Keratinocyte (primary cell): ENCODE data around the gene ARHGAP4. TPM values are rescaled to one million over a fixed set of nuclear protein-coding genes. Genes with fewer than 3 reads are reported as not detected.

ENCODE experiments used
- DNase-seq: peaks from one replicate; pipeline ENCODE4 v3.0.0-alpha.2; 2011; ENCODE audit warnings: low read depth, missing footprints, low spot score
- FAIRE-seq: peaks from 2 replicates; lab custom pipeline; 2011; peaks lifted over from hg19 to GRCh38; lab: Jason Lieb, UNC
- H2AFZ ChIP-seq: 2 replicates; pipeline ENCODE4 v1.6.0; 2012; ENCODE audit warnings: low read length, control low read depth, inconsistent platforms; ENCODE audit not compliant: control insufficient read depth
- H3K27ac ChIP-seq: 2 replicates; pipeline ENCODE4 v1.5.1; 2011; ENCODE audit warnings: low read length; ENCODE audit not compliant: control insufficient read depth, insufficient read depth
- H3K27me3 ChIP-seq: 3 replicates; pipeline ENCODE4 v1.6.0; 2011; ENCODE audit warnings: low read length; ENCODE audit not compliant: control insufficient read depth, insufficient read depth; ENCODE audit errors: extremely low read depth
- H3K36me3 ChIP-seq, 2 experiments: 2 replicates in 1 of 2; 3 replicates in 1 of 2; pipeline ENCODE4 v1.5.1; 2011; ENCODE audit warnings: low read length in 2 of 2, mild to moderate bottlenecking in 1 of 2; ENCODE audit not compliant: control insufficient read depth in 2 of 2, insufficient read depth in 2 of 2; ENCODE audit errors: extremely low read depth in 1 of 2
- H3K4me1 ChIP-seq: 3 replicates; pipeline ENCODE4 v1.5.1; 2011; ENCODE audit warnings: low read length; ENCODE audit not compliant: control insufficient read depth, insufficient read depth; ENCODE audit errors: extremely low read depth
- H3K4me2 ChIP-seq: 3 replicates; pipeline ENCODE4 v1.6.0; 2011; ENCODE audit warnings: low read depth, low read length; ENCODE audit not compliant: control insufficient read depth, insufficient read depth; ENCODE audit errors: extremely low read depth
- H3K4me3 ChIP-seq, 3 experiments: fragments of 200-600 bp in 1 of 3; sonication (generic) in 1 of 3; 2 replicates in 2 of 3; 3 replicates in 1 of 3; pipeline ENCODE4 v1.5.1; 2011 to 2016; ENCODE audit warnings: low read length in 3 of 3, mild to moderate bottlenecking in 3 of 3, control low read depth in 2 of 3, inconsistent platforms in 1 of 3, low read depth in 1 of 3, mixed read lengths in 1 of 3, mixed run types in 1 of 3, moderate library complexity in 1 of 3; ENCODE audit not compliant: control insufficient read depth in 2 of 3, insufficient read depth in 2 of 3; ENCODE audit errors: extremely low read depth in 1 of 3
- H3K79me2 ChIP-seq: 2 replicates; pipeline ENCODE4 v1.6.0; 2012; ENCODE audit warnings: low read length; ENCODE audit not compliant: control insufficient read depth, insufficient read depth
- H3K9ac ChIP-seq: 3 replicates; pipeline ENCODE4 v1.6.0; 2011; ENCODE audit warnings: low read length; ENCODE audit not compliant: control insufficient read depth, insufficient read depth; ENCODE audit errors: extremely low read depth
- H3K9me1 ChIP-seq: 3 replicates; pipeline ENCODE4 v1.6.0; 2011; ENCODE audit warnings: low read length; ENCODE audit not compliant: control insufficient read depth, insufficient read depth; ENCODE audit errors: extremely low read depth
- H3K9me3 ChIP-seq: 2 replicates; pipeline ENCODE4 v1.5.1; 2012; ENCODE audit warnings: low read depth, low read length; ENCODE audit not compliant: control insufficient read depth
- H4K20me1 ChIP-seq: 3 replicates; pipeline ENCODE4 v1.6.0; 2011; ENCODE audit warnings: low read length; ENCODE audit not compliant: control insufficient read depth, insufficient read depth; ENCODE audit errors: extremely low read depth
- EZH2 ChIP-seq: IDR thresholded peaks from one replicate; pipeline ENCODE4 v1.6.1; 2012; ENCODE audit warnings: inconsistent platforms, mild to moderate bottlenecking, low read length, moderate library complexity
- dilution Hi-C: fragments of 300-500 bp; cut with MboI; formaldehyde crosslinking; loops from one replicate; pipeline ENCODE4 v1.7.0; 2020; ENCODE audit warnings: low sequenced_read_pairs; ENCODE audit not compliant: extremely low pct_ligation_motif_present
- polyA plus RNA-seq, 5 experiments: library from polyadenylated mRNA; depleted of rRNA in 3 of 5; stranded (reverse) in 3 of 5; stranded (forward) in 1 of 5; unstranded in 1 of 5; fragments of >200 nt; gene quantifications; 1 replicate in 1 of 5; 2 replicates in 3 of 5; 3 replicates in 1 of 5; pipeline versions ENCODE4 v1.2.1 to v1.2.3, GENCODE V29; 2011 to 2012; ENCODE audit warnings: missing spikeins in 2 of 5, low read depth in 1 of 5, low replicate concordance in 1 of 5
- TF ChIP-seq, protein P1 (sequence below), 3 experiments: IDR thresholded peaks in 1 of 3; conservative IDR thresholded peaks in 1 of 3; optimal IDR thresholded peaks in 1 of 3; 2 replicates in 2 of 3; 3 replicates in 1 of 3; pipeline versions ENCODE3 to v1.5.1; 2011; ENCODE audit warnings: low read length in 3 of 3, mild to moderate bottlenecking in 3 of 3, moderate library complexity in 2 of 3, control low read depth in 1 of 3, inconsistent platforms in 1 of 3; ENCODE audit not compliant: insufficient read depth in 2 of 3; ENCODE audit errors: extremely low read depth in 1 of 3

The ARHGAP4 gene
- polyA plus RNA-seq, 1 donor (not counting 4 experiments of a cell fraction or from before 2014, with no cell fraction given): 0.35 TPM

DNA sequence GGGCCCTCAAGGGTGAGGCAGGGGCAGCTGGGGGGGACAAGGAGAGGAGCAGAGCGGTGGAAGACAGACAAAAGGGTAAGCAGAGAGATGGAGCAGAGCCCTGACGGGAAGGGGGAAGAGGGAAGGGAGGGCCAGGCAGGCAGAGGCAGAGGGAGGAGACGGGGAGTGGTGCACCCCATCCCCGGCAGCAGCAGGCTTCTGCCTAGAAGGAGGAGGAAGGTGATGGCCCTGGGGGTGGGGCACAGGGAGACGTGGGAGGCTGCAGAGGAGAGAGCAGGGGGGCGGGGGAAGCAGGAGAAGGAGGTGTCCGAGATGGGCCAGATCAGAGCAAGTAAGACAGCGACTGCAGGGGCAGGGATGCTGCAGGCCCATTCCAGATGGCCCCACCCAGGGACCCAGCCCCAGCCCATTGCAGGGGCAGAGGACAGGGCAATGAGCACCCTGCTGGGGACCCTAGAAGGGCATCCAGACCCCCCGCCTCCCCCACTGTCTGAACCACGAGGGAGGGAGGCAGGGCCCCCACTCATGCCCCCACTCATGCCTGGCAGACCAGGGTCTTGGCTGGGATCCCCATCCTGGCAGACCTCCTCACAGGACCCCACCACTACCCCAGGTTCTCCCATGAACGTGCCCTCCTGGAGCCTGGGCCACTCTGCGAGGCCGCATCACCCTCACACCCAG lies 42.8 kb downstream of the ARHGAP4 start:
- Histone ChIP-seq H3K4me2 (no peak overlapping the region), H3K27ac (no peak overlapping the region), H2AFZ (no peak overlapping the region), H3K9me1 (no peaks in the 10 kb centered on the region), H3K4me3 (no peak overlapping the region), H3K4me1 (peaks cover 3% of the 10 kb centered on the region), H4K20me1 (peaks cover 6% of the 10 kb centered on the region), H3K9me3 (no peaks in the 10 kb centered on the region), H3K9ac (no peak overlapping the region), H3K79me2 (no peaks in the 10 kb centered on the region), H3K36me3 (no peaks in the 10 kb centered on the region), H3K27me3 (peaks cover 45% of the 10 kb centered on the region)
- no peak for TF ChIP-seq EZH2
- TF ChIP-seq, protein P1, sequence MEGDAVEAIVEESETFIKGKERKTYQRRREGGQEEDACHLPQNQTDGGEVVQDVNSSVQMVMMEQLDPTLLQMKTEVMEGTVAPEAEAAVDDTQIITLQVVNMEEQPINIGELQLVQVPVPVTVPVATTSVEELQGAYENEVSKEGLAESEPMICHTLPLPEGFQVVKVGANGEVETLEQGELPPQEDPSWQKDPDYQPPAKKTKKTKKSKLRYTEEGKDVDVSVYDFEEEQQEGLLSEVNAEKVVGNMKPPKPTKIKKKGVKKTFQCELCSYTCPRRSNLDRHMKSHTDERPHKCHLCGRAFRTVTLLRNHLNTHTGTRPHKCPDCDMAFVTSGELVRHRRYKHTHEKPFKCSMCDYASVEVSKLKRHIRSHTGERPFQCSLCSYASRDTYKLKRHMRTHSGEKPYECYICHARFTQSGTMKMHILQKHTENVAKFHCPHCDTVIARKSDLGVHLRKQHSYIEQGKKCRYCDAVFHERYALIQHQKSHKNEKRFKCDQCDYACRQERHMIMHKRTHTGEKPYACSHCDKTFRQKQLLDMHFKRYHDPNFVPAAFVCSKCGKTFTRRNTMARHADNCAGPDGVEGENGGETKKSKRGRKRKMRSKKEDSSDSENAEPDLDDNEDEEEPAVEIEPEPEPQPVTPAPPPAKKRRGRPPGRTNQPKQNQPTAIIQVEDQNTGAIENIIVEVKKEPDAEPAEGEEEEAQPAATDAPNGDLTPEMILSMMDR (optimal IDR thresholded peaks at IDR 0.05 in 1 of 3, IDR thresholded peaks at IDR 0.05 in 1 of 3, conservative IDR thresholded peaks at IDR 0.05 in 1 of 3; ENCODE audit: extremely low read depth in 1 of 3, insufficient read depth in 2 of 3, low read length in 3 of 3): no peak
- no peak for FAIRE-seq
- dilution Hi-C loops: no loop called here
- DNase-seq: no peak

DNA sequence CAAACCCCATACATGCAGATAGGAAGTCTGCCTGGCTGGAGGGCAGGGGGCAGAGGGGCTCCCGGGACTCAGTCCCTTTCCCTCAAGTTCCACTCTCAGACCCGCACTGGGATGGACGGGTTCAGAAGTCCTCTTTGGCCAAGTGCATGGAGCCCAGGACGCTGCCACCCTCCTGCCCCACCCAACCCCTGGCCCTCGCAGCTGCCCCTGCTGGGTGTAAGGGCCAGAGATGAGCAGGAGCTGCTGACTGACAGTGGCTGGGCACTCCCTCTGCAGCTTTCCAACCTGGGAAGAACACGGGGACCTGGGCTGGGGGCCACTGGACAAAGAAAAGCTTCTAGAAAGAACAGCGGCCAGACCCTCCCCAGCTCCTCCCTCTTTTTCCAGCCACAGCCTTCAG lies 43.5 kb downstream of the ARHGAP4 start:
- peaks cover 6% of the 10 kb centered on the region for H4K20me1 ChIP-seq
- dilution Hi-C loops: no loop called here
- no peaks in the 10 kb centered on the region for H3K9me1 ChIP-seq
- no peaks in the 10 kb centered on the region for H3K79me2 ChIP-seq
- no peaks in the 10 kb centered on the region for H3K9me3 ChIP-seq
- no peak for DNase-seq
- H3K36me3 ChIP-seq: no peaks in the 10 kb centered on the region
- peaks cover 46% of the 10 kb centered on the region for H3K27me3 ChIP-seq
- H3K4me2 ChIP-seq: no peak overlapping the region
- TF ChIP-seq, protein P1 (optimal IDR thresholded peaks at IDR 0.05 in 1 of 3, IDR thresholded peaks at IDR 0.05 in 1 of 3, conservative IDR thresholded peaks at IDR 0.05 in 1 of 3; ENCODE audit: extremely low read depth in 1 of 3, insufficient read depth in 2 of 3, low read length in 3 of 3): no peak
- no peak for TF ChIP-seq EZH2
- no peak overlapping the region for H3K27ac ChIP-seq
- no peak overlapping the region for H3K4me3 ChIP-seq
- H3K4me1 ChIP-seq: peaks cover 3% of the 10 kb centered on the region
- H3K9ac ChIP-seq: no peak overlapping the region
- no peak overlapping the region for H2AFZ ChIP-seq
- FAIRE-seq: no peak
